ENCODE measurements around the gene GPHA2.

Gene GPHA2

GRCh38 chr11:64900263-64900678, 35.4 kb downstream of the GPHA2 start:
- Histone ChIP-seq H3K9me3 (ENCODE audit: low read depth, low read length) (no peaks in the 10 kb centered on the region), H3K36me3 (ENCODE audit: insufficient read depth, low read length) (peaks cover 2% of the 10 kb centered on the region), H3K4me3 (no peak overlapping the region), H3K9ac (ENCODE audit: insufficient read length) (no peak overlapping the region), H3K27ac (no peak overlapping the region)
- TF ChIP-seq FOXP2 (optimal IDR thresholded peaks at IDR 0.05; ENCODE audit: control extremely low read depth, extremely low read length, insufficient read depth) (no peak), POLR2AphosphoS5 (IDR thresholded peaks at IDR 0.05; ENCODE audit: borderline replicate concordance, low read depth, low read length) (no peak), EZH2 (IDR thresholded peaks at IDR 0.05) (no peak)
- DNase-seq (ENCODE audit: low read depth, low spot score), result no peak

- no peak for TF ChIP-seq FOXP2 (optimal IDR thresholded peaks at IDR 0.05; ENCODE audit: control extremely low read depth, extremely low read length, insufficient read depth)
- TF ChIP-seq POLR2AphosphoS5 (IDR thresholded peaks at IDR 0.05; ENCODE audit: borderline replicate concordance, low read depth, low read length), result no peak
- TF ChIP-seq EZH2 (IDR thresholded peaks at IDR 0.05), result no peak
- DNase-seq (ENCODE audit: low read depth, low spot score), result no peak
- no peaks in the 10 kb centered on the region for H3K9me3 ChIP-seq (ENCODE audit: low read depth, low read length)
- H3K36me3 ChIP-seq (ENCODE audit: insufficient read depth, low read length), result no peaks in the 10 kb centered on the region; the same call in 1 of the 2 replicates
- no peak overlapping the region for H3K9ac ChIP-seq (ENCODE audit: insufficient read length)
- H3K27ac ChIP-seq, result no peak overlapping the region
- H3K4me3 ChIP-seq, result no peak overlapping the region
Measured at GRCh38 chr11:64898541-64898940, 37.2 kb downstream of the GPHA2 start.

GRCh38 chr11:64898076-64898445, 37.6 kb downstream of the GPHA2 start:
- H3K4me3 ChIP-seq, result no peak overlapping the region
- no peak overlapping the region for H3K27ac ChIP-seq
- TF ChIP-seq EZH2 (IDR thresholded peaks at IDR 0.05) (no peak), POLR2AphosphoS5 (IDR thresholded peaks at IDR 0.05; ENCODE audit: borderline replicate concordance, low read depth, low read length) (no peak), FOXP2 (optimal IDR thresholded peaks at IDR 0.05; ENCODE audit: control extremely low read depth, extremely low read length, insufficient read depth) (no peak)
- no peak for DNase-seq (ENCODE audit: low read depth, low spot score)
- H3K9ac ChIP-seq (ENCODE audit: insufficient read length), result no peak overlapping the region
- no peaks in the 10 kb centered on the region; the same call in 1 of the 2 replicates for H3K36me3 ChIP-seq (ENCODE audit: insufficient read depth, low read length)
- no peaks in the 10 kb centered on the region for H3K9me3 ChIP-seq (ENCODE audit: low read depth, low read length)

- no peaks in the 10 kb centered on the region; the same call in 1 of the 2 replicates for H3K36me3 ChIP-seq (ENCODE audit: insufficient read depth, low read length)
- no peak for DNase-seq (ENCODE audit: low read depth, low spot score)
Measured at GRCh38 chr11:64897381-64898075, 38.2 kb downstream of the GPHA2 start.

GRCh38 chr11:64896448-64897022, 39.2 kb downstream of the GPHA2 start:
- DNase-seq (ENCODE audit: low read depth, low spot score), result no peak
- TF ChIP-seq POLR2AphosphoS5 (IDR thresholded peaks at IDR 0.05; ENCODE audit: borderline replicate concordance, low read depth, low read length) (no peak), FOXP2 (optimal IDR thresholded peaks at IDR 0.05; ENCODE audit: control extremely low read depth, extremely low read length, insufficient read depth) (no peak), EZH2 (IDR thresholded peaks at IDR 0.05) (no peak)
- no peaks in the 10 kb centered on the region for H3K9me3 ChIP-seq (ENCODE audit: low read depth, low read length)
- H3K9ac ChIP-seq (ENCODE audit: insufficient read length), result no peak overlapping the region
- H3K36me3 ChIP-seq (ENCODE audit: insufficient read depth, low read length), result no peaks in the 10 kb centered on the region; the same call in 1 of the 2 replicates
- no peak overlapping the region for H3K27ac ChIP-seq
- H3K4me3 ChIP-seq, result no peak overlapping the region

More at GRCh38 chr11:64897381-64898075, 38.2 kb downstream of the GPHA2 start:
- TF ChIP-seq POLR2AphosphoS5 (IDR thresholded peaks at IDR 0.05; ENCODE audit: borderline replicate concordance, low read depth, low read length) (no peak), EZH2 (IDR thresholded peaks at IDR 0.05) (no peak), FOXP2 (optimal IDR thresholded peaks at IDR 0.05; ENCODE audit: control extremely low read depth, extremely low read length, insufficient read depth) (no peak)
- no peak overlapping the region for H3K4me3 ChIP-seq
- H3K27ac ChIP-seq, result no peak overlapping the region
- no peaks in the 10 kb centered on the region for H3K9me3 ChIP-seq (ENCODE audit: low read depth, low read length)
- no peak overlapping the region for H3K9ac ChIP-seq (ENCODE audit: insufficient read length)

- TF ChIP-seq FOXP2 (optimal IDR thresholded peaks at IDR 0.05; ENCODE audit: control extremely low read depth, extremely low read length, insufficient read depth), result no peak
- no peaks in the 10 kb centered on the region; the same call in 1 of the 2 replicates for H3K36me3 ChIP-seq (ENCODE audit: insufficient read depth, low read length)
- no peak overlapping the region for H3K27ac ChIP-seq
- no peak overlapping the region for H3K9ac ChIP-seq (ENCODE audit: insufficient read length)
- no peaks in the 10 kb centered on the region for H3K9me3 ChIP-seq (ENCODE audit: low read depth, low read length)
- no peak overlapping the region for H3K4me3 ChIP-seq
- no peak for DNase-seq (ENCODE audit: low read depth, low spot score)
Measured at GRCh38 chr11:64894812-64895452, 40.8 kb downstream of the GPHA2 start.

- no peak overlapping the region for H3K9ac ChIP-seq (ENCODE audit: insufficient read length)
Measured at GRCh38 chr11:64894070-64894811, 41.5 kb downstream of the GPHA2 start.

More at GRCh38 chr11:64894070-64894811, 41.5 kb downstream of the GPHA2 start:
- no peak overlapping the region for H3K4me3 ChIP-seq
- no peaks in the 10 kb centered on the region; the same call in 1 of the 2 replicates for H3K36me3 ChIP-seq (ENCODE audit: insufficient read depth, low read length)
- DNase-seq (ENCODE audit: low read depth, low spot score), result no peak
- no peak overlapping the region for H3K27ac ChIP-seq
- H3K9me3 ChIP-seq (ENCODE audit: low read depth, low read length), result no peaks in the 10 kb centered on the region
- TF ChIP-seq FOXP2 (optimal IDR thresholded peaks at IDR 0.05; ENCODE audit: control extremely low read depth, extremely low read length, insufficient read depth) (no peak), POLR2AphosphoS5 (IDR thresholded peaks at IDR 0.05; ENCODE audit: borderline replicate concordance, low read depth, low read length) (no peak), EZH2 (IDR thresholded peaks at IDR 0.05) (no peak)
